GM18498 (cell line): ENCODE results near the gene ZNF26.
"Not testable (repeated sequence)": the region's sequence is repeated elsewhere in the genome, so short reads cannot be mapped to it uniquely, and the experiment has no call there.

Source experiments
- ATAC-seq: cut with Tn5 transposase; IDR thresholded peaks from one replicate; pipeline ENCODE4 v1.9.1; 2021; ENCODE audit warnings: mild to moderate bottlenecking, moderate library complexity; ENCODE audit not compliant: unreplicated experiment

ZNF26 gene

GRCh38 chr12:132986001-132986884 is at the start of gene ZNF26:
Gene ZNF26, plus strand, starts transcription at chr12:132986367. Its CDS starts 474 bp downstream, at chr12:132986841.
- ATAC-seq = peak; percentile 96

GRCh38 chr12:132936921-132937320 is 49.2 kb upstream of the ZNF26 start:
- not testable (repeated sequence) for ATAC-seq

- no peak for ATAC-seq
These were observed 48.7 kb upstream of the ZNF26 start for GRCh38 chr12:132937476-132937875.

- not testable (repeated sequence) for ATAC-seq
These were observed 47.4 kb upstream of the ZNF26 start for GRCh38 chr12:132938807-132939206.

- no peak for ATAC-seq
These were observed 46.0 kb upstream of the ZNF26 start for GRCh38 chr12:132940071-132940719.

GRCh38 chr12:132941336-132941954 is 44.7 kb upstream of the ZNF26 start:
- no peak for ATAC-seq

GRCh38 chr12:132942611-132943010 is 43.6 kb upstream of the ZNF26 start:
- no peak for ATAC-seq

GRCh38 chr12:132945806-132946205 is 40.4 kb upstream of the ZNF26 start:
- ATAC-seq = no peak

GRCh38 chr12:132946246-132946820 is 39.8 kb upstream of the ZNF26 start:
- ATAC-seq = no peak

- no peak for ATAC-seq
These were observed 37.8 kb upstream of the ZNF26 start for GRCh38 chr12:132948146-132949066.

- no peak for ATAC-seq
These were observed 36.0 kb upstream of the ZNF26 start for GRCh38 chr12:132949936-132950837.

GRCh38 chr12:132950844-132951535 is 35.2 kb upstream of the ZNF26 start:
- no peak for ATAC-seq

- ATAC-seq = no peak
These were observed 34.5 kb upstream of the ZNF26 start for GRCh38 chr12:132951649-132952048.

- no peak for ATAC-seq
These were observed 33.6 kb upstream of the ZNF26 start for GRCh38 chr12:132952371-132953162.

GRCh38 chr12:132953163-132953425 is 33.1 kb upstream of the ZNF26 start:
- no peak for ATAC-seq

GRCh38 chr12:132953771-132954170 is 32.4 kb upstream of the ZNF26 start:
- ATAC-seq = no peak

- ATAC-seq = no peak
These were observed 31.6 kb upstream of the ZNF26 start for GRCh38 chr12:132954471-132955048.
